Measurements from ENCODE around the gene CDX1.

CDX1 gene

GRCh38 chr5:150166650-150167511 is at the start of gene CDX1:
TSS of gene CDX1 (plus strand) at chr5:150166778. CDS start at chr5:150166877, 99 bp downstream.
- no peak for DNase-seq (ENCODE audit: low spot score)

GRCh38 chr5:150117945-150118560 is 48.5 kb upstream of the CDX1 start:
- DNase-seq (ENCODE audit: low spot score), result no peak

DNA sequence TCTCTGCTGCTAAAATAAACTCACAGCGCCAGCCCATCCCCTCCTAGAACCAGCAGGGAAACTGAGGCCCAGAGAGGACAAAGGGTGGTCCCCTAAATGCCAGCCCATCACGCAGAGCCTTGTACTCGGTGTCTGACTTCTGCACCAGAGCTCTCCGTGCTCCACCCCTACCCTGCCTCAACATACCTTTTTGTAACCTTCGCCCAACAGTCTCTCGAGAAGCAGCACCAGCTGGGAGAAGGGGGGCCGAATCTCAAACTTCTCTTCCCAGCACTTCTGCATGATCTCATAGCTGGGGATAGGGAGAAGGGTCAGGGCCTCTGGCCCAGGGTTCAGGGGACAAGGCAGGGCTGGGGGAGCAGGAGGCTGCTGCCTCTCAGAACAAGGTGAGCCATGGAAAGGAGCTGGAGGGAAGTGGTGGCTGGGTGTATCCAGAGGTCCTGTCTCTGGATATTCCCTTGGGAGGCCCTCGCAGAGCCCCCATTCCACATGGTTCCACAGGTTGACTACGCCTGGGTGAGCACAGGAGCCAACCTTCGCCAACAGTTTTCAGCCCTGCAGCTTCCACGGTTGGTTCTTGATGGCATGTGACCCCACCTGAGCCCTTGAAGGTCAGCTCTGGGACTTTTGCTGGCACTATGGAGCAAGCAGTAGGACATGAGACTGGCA is 47.9 kb upstream of the CDX1 start:
- no peak for DNase-seq (ENCODE audit: low spot score)

DNA sequence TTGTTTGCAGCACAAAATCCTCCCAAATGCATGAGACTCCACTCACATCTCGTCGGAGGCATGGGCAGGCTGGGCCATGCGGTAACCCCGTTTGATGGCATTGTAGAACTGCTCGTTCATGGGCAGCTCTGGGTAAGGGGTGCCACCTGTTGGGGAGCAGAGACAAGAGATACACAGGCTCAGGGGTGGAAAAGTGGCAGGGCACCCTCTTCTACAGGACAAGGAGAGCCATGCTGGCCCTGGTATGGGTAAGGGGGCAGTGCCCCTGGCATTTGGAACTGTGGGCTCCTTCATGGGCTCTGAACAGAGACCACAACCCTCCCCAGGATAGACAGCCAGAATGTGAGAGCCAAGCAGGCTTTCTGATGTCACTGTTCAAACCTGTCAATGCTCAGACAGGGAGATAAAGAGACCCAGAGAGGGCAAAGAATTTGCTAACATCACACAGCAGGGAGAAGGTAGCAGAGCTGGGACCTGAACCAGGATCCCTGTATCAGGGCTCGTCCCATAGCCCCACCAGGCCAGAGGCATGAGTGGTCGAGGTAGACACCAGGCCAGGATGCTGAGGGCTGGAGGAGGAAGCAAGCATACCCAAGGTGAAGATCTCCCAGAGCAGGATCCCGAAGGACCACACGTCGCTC is 47.0 kb upstream of the CDX1 start:
- DNase-seq (ENCODE audit: low spot score), result no peak

DNA sequence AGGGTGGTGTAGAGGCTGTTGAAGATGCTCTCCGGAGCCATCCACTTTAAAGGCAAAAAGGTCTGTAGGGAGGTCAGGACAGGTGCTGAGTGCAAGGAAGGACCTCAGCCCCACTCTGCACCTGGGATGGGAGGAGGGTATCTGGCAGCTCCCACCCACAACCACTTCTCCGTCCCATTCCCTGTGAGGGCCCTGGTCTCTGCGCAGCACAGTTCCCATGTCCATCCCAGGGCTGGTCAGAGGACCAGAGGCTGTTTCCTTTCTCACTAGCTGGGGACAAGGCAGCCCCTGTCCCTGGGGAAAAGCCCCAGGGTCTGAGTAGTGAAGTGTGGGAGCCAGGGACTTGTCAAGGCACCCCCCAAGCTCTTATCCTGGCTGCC is 46.5 kb upstream of the CDX1 start:
- DNase-seq (ENCODE audit: low spot score), result no peak

- DNase-seq (ENCODE audit: low spot score), result no peak
These were observed 45.7 kb upstream of the CDX1 start for GRCh38 chr5:150120617-150121447.

DNA sequence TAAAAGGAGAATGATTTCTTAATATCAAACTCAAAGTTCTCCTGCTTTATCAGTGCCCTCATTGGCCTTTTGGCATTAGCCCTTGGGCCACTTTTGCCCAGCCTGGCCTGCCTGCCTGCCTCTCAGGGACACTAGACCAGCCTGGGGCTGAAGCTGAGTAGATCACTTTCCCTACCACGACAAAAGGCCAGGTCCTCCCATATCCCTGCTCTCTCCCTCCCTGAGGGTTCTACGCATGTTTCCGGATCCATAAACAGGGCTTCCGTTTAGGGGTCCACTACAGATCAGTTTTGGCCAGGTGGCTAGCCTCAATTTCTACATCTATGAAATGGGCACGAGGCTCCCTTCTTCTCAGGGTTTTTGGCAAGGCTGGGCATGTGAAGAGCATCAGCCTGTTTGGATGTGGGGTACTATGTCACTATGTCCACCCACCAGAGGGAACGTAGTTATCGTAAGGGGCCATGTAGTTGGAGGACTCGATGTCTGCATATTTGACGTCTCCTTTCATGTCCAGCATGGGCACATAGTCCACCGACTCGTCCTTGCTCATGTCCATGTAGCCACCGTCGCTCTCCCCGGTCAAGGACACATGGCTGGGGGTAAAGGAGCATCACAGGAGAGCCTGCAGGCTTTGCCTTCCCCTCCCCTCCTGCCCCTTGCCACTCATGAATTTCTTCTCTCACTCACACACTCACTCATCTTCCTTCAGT is 45.0 kb upstream of the CDX1 start:
- DNase-seq (ENCODE audit: low spot score), result no peak

GRCh38 chr5:150122158-150122510 is 44.4 kb upstream of the CDX1 start:
- peak; percentile 64 for DNase-seq (ENCODE audit: low spot score)

DNA sequence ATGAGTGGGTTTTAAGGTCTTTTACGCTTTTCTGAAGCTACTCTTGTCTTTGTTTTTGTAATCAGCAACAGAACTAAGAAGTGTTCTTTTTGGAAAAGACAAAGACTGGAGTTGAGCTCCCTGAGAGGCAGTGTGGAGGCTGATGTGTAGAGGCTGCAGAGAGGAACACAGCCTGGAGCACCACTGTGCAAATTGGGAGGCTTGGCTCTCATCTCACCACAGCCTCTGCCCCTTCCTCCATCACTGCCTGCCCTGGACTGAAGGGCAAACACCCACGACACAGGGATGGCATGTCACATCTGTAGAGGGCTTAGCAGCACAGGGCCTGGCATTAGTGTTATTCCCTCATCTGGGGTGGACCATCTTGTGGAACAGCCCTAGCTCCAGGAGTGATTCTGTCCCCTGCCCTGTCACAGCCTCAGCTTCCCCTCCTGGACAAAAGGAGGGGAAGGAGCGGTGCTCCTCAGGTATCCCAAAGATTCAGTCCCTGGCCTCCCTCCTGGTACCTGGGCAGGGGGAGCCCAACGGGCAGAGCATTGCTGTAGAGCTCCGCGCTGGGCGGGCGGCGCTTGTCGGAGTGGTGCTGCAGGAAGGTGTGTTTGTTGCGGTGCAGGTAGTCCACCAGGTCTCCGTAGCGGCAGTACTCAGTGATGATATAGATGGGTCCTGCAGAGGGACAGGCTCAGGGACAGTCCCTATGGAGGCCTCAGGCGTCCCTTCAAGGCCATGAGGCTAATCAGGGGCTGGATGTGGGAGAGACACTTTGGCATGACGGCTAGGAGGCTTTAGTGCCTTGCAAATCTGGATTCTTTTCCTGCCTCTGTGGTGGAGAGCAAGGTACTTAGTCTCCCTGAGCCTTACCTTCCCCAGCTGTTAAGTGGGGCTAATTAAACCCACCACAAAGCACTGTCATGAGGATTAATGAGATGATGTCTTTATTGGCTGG is 43.8 kb upstream of the CDX1 start:
- DNase-seq (ENCODE audit: low spot score), result no peak

GRCh38 chr5:150123542-150123941 is 43.0 kb upstream of the CDX1 start:
- no peak for DNase-seq (ENCODE audit: low spot score)

- no peak for DNase-seq (ENCODE audit: low spot score)
These were observed 42.4 kb upstream of the CDX1 start for GRCh38 chr5:150124111-150124557.

- no peak for DNase-seq (ENCODE audit: low spot score)
These were observed 42.0 kb upstream of the CDX1 start for GRCh38 chr5:150124596-150124995.

DNA sequence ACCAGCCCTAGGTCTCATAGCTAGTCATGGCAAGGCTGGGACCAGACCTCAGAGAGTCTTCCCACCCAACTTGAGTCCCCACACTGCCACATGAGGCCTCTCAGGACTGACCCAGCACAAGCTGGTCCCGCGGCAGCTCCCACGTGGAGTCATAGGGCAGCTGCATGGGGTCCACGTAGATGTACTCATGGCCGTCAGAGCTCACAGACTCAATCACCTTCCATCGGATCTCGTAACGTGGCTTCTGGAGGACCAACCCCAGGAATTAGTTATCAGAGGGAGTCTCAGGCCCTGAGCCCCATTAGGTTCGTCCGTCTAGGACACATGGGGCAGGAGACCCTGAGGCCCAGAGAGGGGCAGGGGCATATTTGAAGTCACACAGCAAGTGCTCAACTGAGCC is 41.2 kb upstream of the CDX1 start:
- no peak for DNase-seq (ENCODE audit: low spot score)

DNA sequence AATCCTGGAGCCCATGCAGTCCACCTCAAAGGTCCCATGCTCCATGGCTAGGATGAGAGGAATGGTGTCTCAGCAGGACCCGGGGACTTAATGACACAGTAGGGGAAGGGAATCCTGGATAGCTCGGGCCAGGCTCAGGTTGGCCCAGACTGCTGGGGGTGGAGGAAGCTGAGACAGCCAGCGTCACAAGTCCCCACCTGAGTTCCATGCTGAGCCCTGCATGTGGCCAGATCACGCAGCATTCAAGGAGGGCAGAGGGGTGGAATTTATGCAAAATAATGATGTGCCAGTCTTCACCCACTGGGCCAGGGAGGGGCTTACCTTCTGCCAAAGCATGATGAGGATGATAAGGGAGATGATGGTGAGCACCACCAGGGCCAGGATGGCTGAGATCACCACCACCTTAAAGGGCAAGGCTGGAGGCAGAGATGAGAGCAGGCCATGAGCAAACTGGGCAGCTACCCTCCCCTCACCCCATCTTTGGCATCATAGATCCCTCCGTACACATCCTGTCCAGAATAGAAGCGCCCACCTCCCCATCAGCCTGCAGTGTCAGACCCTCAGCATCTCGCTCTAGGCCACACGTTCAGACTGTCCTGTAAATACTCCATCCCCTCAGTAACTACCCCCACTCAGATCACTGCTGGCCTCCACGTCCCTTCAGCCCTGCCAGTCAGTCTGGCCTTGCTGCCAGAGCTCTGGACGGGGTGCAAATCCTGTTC is 40.2 kb upstream of the CDX1 start:
- DNase-seq (ENCODE audit: low spot score), result no peak

- no peak for DNase-seq (ENCODE audit: low spot score)
These were observed 39.7 kb upstream of the CDX1 start for GRCh38 chr5:150126921-150127265.

GRCh38 chr5:150129454-150129812 is 37.1 kb upstream of the CDX1 start:
- DNase-seq (ENCODE audit: low spot score), result no peak

GRCh38 chr5:150129813-150130492 is 36.6 kb upstream of the CDX1 start:
- peak; percentile 92 for DNase-seq (ENCODE audit: low spot score)

- no peak for DNase-seq (ENCODE audit: low spot score)
These were observed 36.1 kb upstream of the CDX1 start for GRCh38 chr5:150130493-150130922.

DNA sequence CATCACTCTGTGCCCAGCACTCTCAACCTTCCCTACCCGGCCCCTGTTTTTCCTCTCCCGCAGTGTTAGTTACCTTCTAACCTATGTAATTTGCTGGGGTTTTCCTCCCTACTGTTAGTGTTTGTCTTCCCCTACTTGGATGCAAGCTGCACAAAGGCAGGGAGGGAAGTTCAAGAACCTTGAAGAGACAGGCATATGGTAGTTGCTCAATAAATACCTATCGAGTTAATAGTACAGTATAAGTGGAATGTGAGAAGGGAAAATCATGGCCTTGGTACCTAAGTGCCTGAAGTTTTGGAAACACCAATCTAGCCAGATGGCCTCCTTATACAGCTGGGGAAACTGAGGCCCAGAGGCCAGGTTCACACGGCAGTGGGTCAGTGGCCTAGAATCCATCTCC is 35.1 kb upstream of the CDX1 start:
- DNase-seq (ENCODE audit: low spot score), result no peak

All from HuH-7.5 (cell line).